ENCODE measurements around the gene CDKN2B-AS1. TPM values are rescaled to one million over a fixed set of nuclear protein-coding genes. Genes with fewer than 3 reads are reported as not detected.

Gene CDKN2B-AS1
- total and polyA plus RNA-seq, 2 experiments from 2014 or later, result 0.61 to 4.1 TPM

GRCh38 chr9:21967702-21968101 is 26.9 kb upstream of the CDKN2B-AS1 start:
- no peak overlapping the region for H2AFZ ChIP-seq
- H3K27ac ChIP-seq, result no peak overlapping the region
- 61% methylated on average over 10 of the region's 10 CpGs for WGBS, 2 experiments (ENCODE audit: low coverage in 1 of 2, low lambda C conversion rate in 2 of 2, missing lambda C conversion rate in 2 of 2)
- H3K4me1 ChIP-seq (ENCODE audit: insufficient read depth), result no peaks in the 10 kb centered on the region; the same call in 1 of the 2 replicates
- TF ChIP-seq EZH2 (IDR thresholded peaks at IDR 0.05; ENCODE audit: insufficient read depth, poor library complexity, severe bottlenecking), result no peak
- TF ChIP-seq EZH2phosphoT487 (IDR thresholded peaks at IDR 0.05; ENCODE audit: insufficient read depth, low read depth), result no peak
- H3K79me2 ChIP-seq (ENCODE audit: insufficient read depth), result no peaks in the 10 kb centered on the region
- in situ Hi-C loops (cut with MboI), result no loop called here
- peaks cover 10% of the 10 kb centered on the region; the same call in 1 of the 2 replicates for H3F3A ChIP-seq (ENCODE audit: insufficient read depth)
- H3K27me3 ChIP-seq (replicated peaks; ENCODE audit: insufficient read depth), result peaks cover 43% of the 10 kb centered on the region
- H3K9me3 ChIP-seq (ENCODE audit: low read depth), result peaks cover 3% of the 10 kb centered on the region
- DNase-seq, result no peak
- no peaks in the 10 kb centered on the region for H4K20me1 ChIP-seq (ENCODE audit: insufficient read depth)
- H3K9ac ChIP-seq, result no peak overlapping the region
- H3K4me2 ChIP-seq (ENCODE audit: unreplicated experiment), result no peak overlapping the region
- H3K9me2 ChIP-seq (ENCODE audit: insufficient read depth), result no peaks in the 10 kb centered on the region
- H3K4me3 ChIP-seq, result no peak overlapping the region
- no peaks in the 10 kb centered on the region for H3K36me3 ChIP-seq (ENCODE audit: low read depth)

GRCh38 chr9:21968331-21969010 is 26.1 kb upstream of the CDKN2B-AS1 start:
- 24 to 31% methylated on average over 41 of the region's 41 CpGs for WGBS, 2 experiments (ENCODE audit: low coverage in 1 of 2, low lambda C conversion rate in 2 of 2, missing lambda C conversion rate in 2 of 2)
- in situ Hi-C loops (cut with MboI), result no loop called here
- H3K4me2 ChIP-seq (ENCODE audit: unreplicated experiment), result peak overlapping the region; percentile 13

DNA sequence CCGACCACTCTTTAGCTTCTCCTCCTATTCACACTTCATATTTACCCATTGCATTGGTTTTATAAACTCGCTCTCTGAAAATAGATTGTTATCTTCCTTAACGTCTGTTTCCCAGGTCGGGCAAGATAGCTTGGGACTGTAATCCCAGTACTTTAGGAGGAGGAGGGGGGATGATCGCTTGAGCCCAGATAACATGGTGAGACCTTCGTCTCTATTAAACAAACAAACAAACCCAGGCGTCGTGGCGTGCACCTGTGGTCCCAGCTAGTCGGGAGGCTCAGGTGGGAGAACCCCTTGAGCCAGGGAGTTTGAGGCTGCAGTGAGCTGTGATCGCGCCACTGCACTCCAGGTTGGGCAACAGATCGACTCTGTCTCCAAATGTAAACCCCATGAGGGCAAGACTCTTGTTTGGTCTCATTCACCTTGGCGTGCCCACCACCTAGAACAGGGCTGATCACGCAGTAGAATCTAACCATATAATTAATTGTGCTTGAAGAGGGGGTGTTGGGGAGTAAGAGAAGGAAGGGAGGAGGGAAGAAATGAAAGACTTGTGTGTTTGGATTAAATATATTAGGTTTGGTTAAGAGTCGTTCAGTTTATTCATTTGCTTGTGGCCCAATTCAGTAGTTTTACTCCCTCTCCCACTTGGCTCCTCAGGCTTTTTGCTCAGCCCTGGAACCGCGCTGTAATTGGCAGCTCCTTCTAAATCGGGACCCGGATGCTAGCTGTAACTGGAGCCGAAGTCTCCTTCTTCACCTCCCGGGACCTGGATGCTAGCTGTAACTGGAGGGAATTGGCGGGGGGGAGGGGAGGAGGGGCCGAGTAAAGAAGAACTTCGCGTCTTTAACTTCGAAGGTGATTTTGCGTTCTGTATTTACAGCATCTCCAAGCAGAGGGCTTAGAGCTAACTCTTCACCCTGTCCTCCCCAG is 25.3 kb upstream of the CDKN2B-AS1 start:
- no peaks in the 10 kb centered on the region; the same call in none of the 2 replicates for H3K4me1 ChIP-seq (ENCODE audit: insufficient read depth)
- peak; percentile 2 for DNase-seq
- TF ChIP-seq EZH2 (IDR thresholded peaks at IDR 0.05; ENCODE audit: insufficient read depth, poor library complexity, severe bottlenecking), result no peak
- no peak for TF ChIP-seq EZH2phosphoT487 (IDR thresholded peaks at IDR 0.05; ENCODE audit: insufficient read depth, low read depth)
- no peaks in the 10 kb centered on the region for H3K9me2 ChIP-seq (ENCODE audit: insufficient read depth)
- H4K20me1 ChIP-seq (ENCODE audit: insufficient read depth), result no peaks in the 10 kb centered on the region
- no peak overlapping the region for H2AFZ ChIP-seq
- no peak overlapping the region for H3K4me2 ChIP-seq (ENCODE audit: unreplicated experiment)
- H3K36me3 ChIP-seq (ENCODE audit: low read depth), result no peaks in the 10 kb centered on the region
- no peaks in the 10 kb centered on the region for H3K79me2 ChIP-seq (ENCODE audit: insufficient read depth)
- no peak overlapping the region for H3K9ac ChIP-seq
- no peak overlapping the region for H3K27ac ChIP-seq
- no peak overlapping the region; the same call in 1 of the 2 replicates for H3K4me3 ChIP-seq
- H3K9me3 ChIP-seq (ENCODE audit: low read depth), result no peaks in the 10 kb centered on the region
- H3F3A ChIP-seq (ENCODE audit: insufficient read depth), result peaks cover 11% of the 10 kb centered on the region; the same call in 1 of the 2 replicates
- in situ Hi-C loops (cut with MboI), result no loop called here
- H3K27me3 ChIP-seq (replicated peaks; ENCODE audit: insufficient read depth), result peaks cover 57% of the 10 kb centered on the region
- 31 to 35% methylated on average over 23 to 28 of the region's 28 CpGs for WGBS, 2 experiments (ENCODE audit: low coverage in 1 of 2, low lambda C conversion rate in 2 of 2, missing lambda C conversion rate in 2 of 2)

More at GRCh38 chr9:21968331-21969010, 26.1 kb upstream of the CDKN2B-AS1 start:
- Histone ChIP-seq H3K4me1 (ENCODE audit: insufficient read depth) (no peaks in the 10 kb centered on the region; the same call in none of the 2 replicates), H3K79me2 (ENCODE audit: insufficient read depth) (no peaks in the 10 kb centered on the region), H3F3A (ENCODE audit: insufficient read depth) (peaks cover 12% of the 10 kb centered on the region; the same call in 1 of the 2 replicates), H3K4me3 (peak overlapping the region; percentile 26; the same call in 1 of the 2 replicates), H3K9ac (no peak overlapping the region), H3K36me3 (ENCODE audit: low read depth) (no peaks in the 10 kb centered on the region), H3K9me2 (ENCODE audit: insufficient read depth) (no peaks in the 10 kb centered on the region), H3K27me3 (replicated peaks; ENCODE audit: insufficient read depth) (peaks cover 49% of the 10 kb centered on the region), H2AFZ (no peak overlapping the region), H3K27ac (no peak overlapping the region), H4K20me1 (ENCODE audit: insufficient read depth) (no peaks in the 10 kb centered on the region), H3K9me3 (ENCODE audit: low read depth) (peaks cover under 1% of the 10 kb centered on the region)
- peak; percentile 42 for DNase-seq
- TF ChIP-seq EZH2phosphoT487 (IDR thresholded peaks at IDR 0.05; ENCODE audit: insufficient read depth, low read depth), result no peak
- TF ChIP-seq EZH2 (IDR thresholded peaks at IDR 0.05; ENCODE audit: insufficient read depth, poor library complexity, severe bottlenecking), result no peak

Measured in GM23248 (cell line).